Measurements from ENCODE around the gene KMO. TPM values are rescaled to one million over a fixed set of nuclear protein-coding genes. Genes with fewer than 3 reads are reported as not detected.

The KMO gene
- total RNA-seq, 2 donors from 2014 or later, result not detected

DNA sequence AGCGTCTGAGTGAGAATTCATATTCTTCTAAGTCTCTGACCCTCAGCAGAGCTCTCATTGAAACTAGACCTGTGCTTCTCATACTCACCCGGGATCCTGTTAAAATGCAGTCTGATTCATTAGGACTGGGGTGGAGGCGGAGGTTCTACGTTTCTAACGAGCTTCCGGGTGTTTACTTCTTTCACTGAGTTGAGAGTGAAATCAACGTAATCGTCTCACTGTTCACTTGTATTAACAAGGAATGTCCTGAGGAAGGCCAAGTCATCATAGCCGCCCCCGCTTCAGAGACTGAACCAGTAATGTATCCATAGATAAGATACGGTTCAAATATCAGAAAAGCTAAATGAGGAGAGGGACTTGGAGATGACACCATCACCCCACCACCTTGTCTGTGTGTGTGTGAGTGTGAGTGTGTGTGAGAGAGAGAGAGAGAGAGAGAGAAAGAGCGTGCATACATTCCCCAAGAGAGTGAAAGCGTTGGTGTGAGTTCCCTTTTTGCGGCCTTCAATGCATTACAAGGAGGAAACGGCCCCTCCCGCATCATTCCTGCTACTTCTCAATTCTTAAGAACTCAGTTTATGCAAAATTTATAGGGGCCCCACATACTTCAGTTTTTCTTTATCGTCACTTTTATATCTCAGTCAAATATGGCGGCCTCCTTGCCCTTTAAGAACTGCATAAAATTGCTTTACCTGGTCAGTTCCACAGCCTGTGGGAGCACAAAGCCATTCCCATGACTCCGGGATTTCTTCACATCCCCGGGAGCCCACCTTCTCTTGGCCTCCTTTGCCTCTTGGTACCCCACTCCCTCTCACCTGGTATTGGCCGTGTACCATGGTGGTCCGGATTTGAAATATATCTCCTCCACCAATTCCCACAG is 19.8 kb downstream of the KMO start:
- Histone ChIP-seq H3K27ac (ENCODE audit: low read depth, low read length) (no peak overlapping the region), H3K9me3 (ENCODE audit: control insufficient read depth, low read length) (no peaks in the 10 kb centered on the region), H3K9ac (ENCODE audit: extremely low read depth, low read length, poor library complexity, severe bottlenecking) (no peak overlapping the region), H3K36me3 (ENCODE audit: control insufficient read depth, insufficient read depth, low read length) (no peaks in the 10 kb centered on the region), H3K27me3 (ENCODE audit: control insufficient read depth, insufficient read depth, low read length, poor library complexity, severe bottlenecking) (no peaks in the 10 kb centered on the region), H3K4me1 (ENCODE audit: control insufficient read depth, insufficient read depth, low read length) (no peaks in the 10 kb centered on the region), H3K4me3 (ENCODE audit: low read length) (no peak overlapping the region)
- DNase-seq, result no peak
- H3K4me3 Mint-ChIP-seq, result no peak overlapping the region
- 90% methylated on average over 16 to 22 of the region's 22 CpGs for WGBS, 2 experiments (ENCODE audit: insufficient coverage in 1 of 2, insufficient read length in 1 of 2)
- no peaks in the 10 kb centered on the region for H3K9me3 Mint-ChIP-seq
- TF ChIP-seq, protein P1, sequence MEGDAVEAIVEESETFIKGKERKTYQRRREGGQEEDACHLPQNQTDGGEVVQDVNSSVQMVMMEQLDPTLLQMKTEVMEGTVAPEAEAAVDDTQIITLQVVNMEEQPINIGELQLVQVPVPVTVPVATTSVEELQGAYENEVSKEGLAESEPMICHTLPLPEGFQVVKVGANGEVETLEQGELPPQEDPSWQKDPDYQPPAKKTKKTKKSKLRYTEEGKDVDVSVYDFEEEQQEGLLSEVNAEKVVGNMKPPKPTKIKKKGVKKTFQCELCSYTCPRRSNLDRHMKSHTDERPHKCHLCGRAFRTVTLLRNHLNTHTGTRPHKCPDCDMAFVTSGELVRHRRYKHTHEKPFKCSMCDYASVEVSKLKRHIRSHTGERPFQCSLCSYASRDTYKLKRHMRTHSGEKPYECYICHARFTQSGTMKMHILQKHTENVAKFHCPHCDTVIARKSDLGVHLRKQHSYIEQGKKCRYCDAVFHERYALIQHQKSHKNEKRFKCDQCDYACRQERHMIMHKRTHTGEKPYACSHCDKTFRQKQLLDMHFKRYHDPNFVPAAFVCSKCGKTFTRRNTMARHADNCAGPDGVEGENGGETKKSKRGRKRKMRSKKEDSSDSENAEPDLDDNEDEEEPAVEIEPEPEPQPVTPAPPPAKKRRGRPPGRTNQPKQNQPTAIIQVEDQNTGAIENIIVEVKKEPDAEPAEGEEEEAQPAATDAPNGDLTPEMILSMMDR (conservative IDR thresholded peaks at IDR 0.05), result no peak
- no peaks in the 10 kb centered on the region for H3K27me3 Mint-ChIP-seq (ENCODE audit: insufficient read depth)
- H3K27ac Mint-ChIP-seq, result no peak overlapping the region
- H3K36me3 Mint-ChIP-seq (ENCODE audit: low read depth), result no peaks in the 10 kb centered on the region
- peaks cover 10% of the 10 kb centered on the region for H3K4me1 Mint-ChIP-seq

GRCh38 chr1:241553886-241554592 is 21.9 kb downstream of the KMO start:
- 95 to 100% methylated on average over 4 to 7 of the region's 7 CpGs for WGBS, 2 experiments (ENCODE audit: insufficient coverage in 1 of 2, insufficient read length in 1 of 2)
- H3K27me3 Mint-ChIP-seq (ENCODE audit: insufficient read depth), result no peaks in the 10 kb centered on the region
- Histone ChIP-seq H3K27ac (ENCODE audit: low read depth, low read length) (no peak overlapping the region), H3K4me3 (ENCODE audit: low read length) (no peak overlapping the region), H3K4me1 (ENCODE audit: control insufficient read depth, insufficient read depth, low read length) (no peaks in the 10 kb centered on the region), H3K36me3 (ENCODE audit: control insufficient read depth, insufficient read depth, low read length) (no peaks in the 10 kb centered on the region), H3K27me3 (ENCODE audit: control insufficient read depth, insufficient read depth, low read length, poor library complexity, severe bottlenecking) (no peaks in the 10 kb centered on the region), H3K9me3 (ENCODE audit: control insufficient read depth, low read length) (no peaks in the 10 kb centered on the region), H3K9ac (ENCODE audit: extremely low read depth, low read length, poor library complexity, severe bottlenecking) (no peak overlapping the region)
- TF ChIP-seq, protein P1 (conservative IDR thresholded peaks at IDR 0.05), result no peak
- H3K4me1 Mint-ChIP-seq, result peaks cover 10% of the 10 kb centered on the region
- H3K36me3 Mint-ChIP-seq (ENCODE audit: low read depth), result no peaks in the 10 kb centered on the region
- no peaks in the 10 kb centered on the region for H3K9me3 Mint-ChIP-seq
- H3K4me3 Mint-ChIP-seq, result no peak overlapping the region
- no peak for DNase-seq
- no peak overlapping the region for H3K27ac Mint-ChIP-seq

- Histone ChIP-seq H3K9ac (ENCODE audit: extremely low read depth, low read length, poor library complexity, severe bottlenecking) (no peak overlapping the region), H3K4me1 (ENCODE audit: control insufficient read depth, insufficient read depth, low read length) (no peaks in the 10 kb centered on the region), H3K9me3 (ENCODE audit: control insufficient read depth, low read length) (no peaks in the 10 kb centered on the region), H3K4me3 (ENCODE audit: low read length) (no peak overlapping the region), H3K27ac (ENCODE audit: low read depth, low read length) (no peak overlapping the region), H3K27me3 (ENCODE audit: control insufficient read depth, insufficient read depth, low read length, poor library complexity, severe bottlenecking) (no peaks in the 10 kb centered on the region), H3K36me3 (ENCODE audit: control insufficient read depth, insufficient read depth, low read length) (no peaks in the 10 kb centered on the region)
- peaks cover 5% of the 10 kb centered on the region for H3K4me1 Mint-ChIP-seq
- no peak overlapping the region for H3K4me3 Mint-ChIP-seq
- no peak for DNase-seq
- H3K36me3 Mint-ChIP-seq (ENCODE audit: low read depth), result no peaks in the 10 kb centered on the region
- no peaks in the 10 kb centered on the region for H3K9me3 Mint-ChIP-seq
- H3K27ac Mint-ChIP-seq, result no peak overlapping the region
- 84 to 97% methylated on average over 3 of the region's 3 CpGs for WGBS, 2 experiments (ENCODE audit: insufficient coverage in 1 of 2, insufficient read length in 1 of 2)
- H3K27me3 Mint-ChIP-seq (ENCODE audit: insufficient read depth), result no peaks in the 10 kb centered on the region
- TF ChIP-seq, protein P1 (conservative IDR thresholded peaks at IDR 0.05), result no peak
Measured at GRCh38 chr1:241555526-241555925, 23.3 kb downstream of the KMO start.

Data from endodermal cell (in vitro differentiated cells).